Testis (tissue), 3 donors: ENCODE results near the gene UBA7. TPM values are rescaled to one million over a fixed set of nuclear protein-coding genes. Genes with fewer than 3 reads are reported as not detected.
A peak's percentile ranks its signal among the peaks of the same experiment; 100 is the strongest.
"Not testable (repeated sequence)": the region's sequence is repeated elsewhere in the genome, so short reads cannot be mapped to it uniquely, and the experiment has no call there.

ENCODE experiments used
- DNase-seq: peaks from one replicate; pipeline ENCODE4 v3.0.0-alpha.2; 2019
- H3K27ac ChIP-seq, 2 donors: fragments of 200-600 bp; sonication (generic); one replicate each; pipeline ENCODE4 v1.5.1; 2019
- H3K27me3 ChIP-seq: fragments of 200-600 bp; sonication (generic); one replicate; pipeline ENCODE4 v1.5.1; 2019
- H3K36me3 ChIP-seq: fragments of 200-600 bp; sonication (generic); one replicate; pipeline ENCODE4 v1.5.1; 2017; ENCODE audit warnings: low read depth; ENCODE audit errors: missing control alignments
- H3K4me1 ChIP-seq: fragments of 200-600 bp; sonication (generic); one replicate; pipeline ENCODE4 v1.5.1; 2019
- H3K4me3 ChIP-seq, 2 donors: fragments of 200-600 bp; sonication (generic); one replicate each; pipeline ENCODE4 v1.5.1; 2017 to 2019
- H3K9me3 ChIP-seq: fragments of 200-600 bp; sonication (generic); one replicate; pipeline ENCODE4 v1.5.1; 2017
- POLR2A ChIP-seq: fragments of 450-650 bp; IDR thresholded peaks from one replicate; pipeline ENCODE4 v1.6.1; 2017; ENCODE audit warnings: antibody characterized with exemption, mild to moderate bottlenecking, moderate library complexity
- WGBS, 2 donors: methylation state at CpG; one replicate each; pipeline ENCODE4 v1.1.5; 2018; 5-methylcytosine and 5-hydroxymethylcytosine counted together
- intact Hi-C: fragments of 100-400 bp; cut with DNase I; formaldehyde crosslinking; loops from one replicate; pipeline ENCODE4 v1.15.1; 2023; ENCODE audit warnings: low total_unique reads
- polyA plus RNA-seq: library from polyadenylated mRNA; stranded (reverse); fragments of 350-450 nt; fragmentation: Illumina TruSeq; extraction: RNeasy Lipid Tissue Mini Kit (QIAGEN cat#74804); gene quantifications from one replicate; pipeline ENCODE4 v1.2.3, GENCODE V29; 2014; ENCODE audit warnings: low read depth, low replicate concordance; ENCODE audit not compliant: insufficient read depth
- total RNA-seq, 2 donors: library from RNA; depleted of rRNA; stranded (reverse); fragments of >200 nt; gene quantifications; one replicate each; pipeline ENCODE4 v1.2.3, GENCODE V29; 2016
- TF ChIP-seq, protein P1 (sequence below), 3 experiments: fragments of 450-650 bp in 2 of 3; fragments of 200-600 bp in 1 of 3; sonication (generic) in 1 of 3; IDR thresholded peaks; one replicate each; pipeline ENCODE4 v1.5.1; 2016 to 2019; ENCODE audit warnings: antibody characterized with exemption in 3 of 3, mild to moderate bottlenecking in 2 of 3, moderate library complexity in 1 of 3

The UBA7 gene
- total and polyA plus RNA-seq, 3 donors from 2014 or later: 27.2 to 49.7 (median 34.0) TPM

DNA sequence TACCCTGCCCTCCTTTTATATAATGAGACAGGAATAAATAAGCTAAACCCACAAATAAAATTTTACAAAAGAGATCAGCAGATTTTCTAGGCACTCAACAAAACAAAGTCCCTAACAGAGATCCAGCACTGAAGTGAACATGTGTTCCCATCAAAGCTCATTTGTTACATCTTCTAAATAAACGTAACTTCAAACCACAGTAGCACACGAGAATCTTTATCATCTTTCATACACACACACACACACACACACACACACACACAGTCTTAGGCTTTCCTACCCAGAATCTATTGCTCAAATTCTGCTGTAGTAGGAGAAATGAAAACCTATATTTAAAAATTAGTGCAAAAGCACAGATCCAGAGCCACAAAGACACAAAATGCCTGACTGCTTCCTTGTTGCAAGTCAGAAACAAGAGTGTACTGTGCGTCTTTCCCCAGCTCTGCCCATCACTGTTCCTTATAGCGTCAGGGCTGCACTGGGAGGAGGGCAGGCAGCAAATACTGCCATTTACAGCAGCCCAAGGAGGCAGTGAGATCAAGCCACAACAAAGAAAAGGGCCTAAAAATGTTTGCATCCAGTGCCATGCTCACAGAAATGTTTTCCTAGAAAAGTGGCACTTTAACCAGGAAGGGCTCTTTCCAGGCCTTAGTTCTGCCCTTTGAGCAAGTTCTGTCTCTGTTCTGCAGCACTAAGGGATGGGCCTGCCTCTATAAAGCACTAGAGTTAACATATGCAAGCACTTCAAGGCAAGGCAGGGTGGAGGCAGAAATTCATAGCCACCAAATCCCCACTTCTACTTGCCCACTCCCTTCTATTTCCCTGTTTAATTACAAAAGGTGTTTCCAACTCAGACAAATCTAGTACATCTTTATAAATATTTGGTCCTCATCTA is 33.4 kb downstream of the UBA7 start:
- Histone ChIP-seq H3K4me3 (no peak overlapping the region), H3K36me3 (no peaks in the 10 kb centered on the region), H3K27ac (peak overlapping the region; percentile 24 to 50), H3K27me3 (no peaks in the 10 kb centered on the region), H3K9me3 (no peaks in the 10 kb centered on the region), H3K4me1 (peaks cover 33% of the 10 kb centered on the region)
- 44 to 61% methylated on average over 4 of the region's 4 CpGs for WGBS, 2 donors
- no peak for DNase-seq
- intact Hi-C loops: no loop called here
- TF ChIP-seq POLR2A: no peak
- TF ChIP-seq, protein P1, sequence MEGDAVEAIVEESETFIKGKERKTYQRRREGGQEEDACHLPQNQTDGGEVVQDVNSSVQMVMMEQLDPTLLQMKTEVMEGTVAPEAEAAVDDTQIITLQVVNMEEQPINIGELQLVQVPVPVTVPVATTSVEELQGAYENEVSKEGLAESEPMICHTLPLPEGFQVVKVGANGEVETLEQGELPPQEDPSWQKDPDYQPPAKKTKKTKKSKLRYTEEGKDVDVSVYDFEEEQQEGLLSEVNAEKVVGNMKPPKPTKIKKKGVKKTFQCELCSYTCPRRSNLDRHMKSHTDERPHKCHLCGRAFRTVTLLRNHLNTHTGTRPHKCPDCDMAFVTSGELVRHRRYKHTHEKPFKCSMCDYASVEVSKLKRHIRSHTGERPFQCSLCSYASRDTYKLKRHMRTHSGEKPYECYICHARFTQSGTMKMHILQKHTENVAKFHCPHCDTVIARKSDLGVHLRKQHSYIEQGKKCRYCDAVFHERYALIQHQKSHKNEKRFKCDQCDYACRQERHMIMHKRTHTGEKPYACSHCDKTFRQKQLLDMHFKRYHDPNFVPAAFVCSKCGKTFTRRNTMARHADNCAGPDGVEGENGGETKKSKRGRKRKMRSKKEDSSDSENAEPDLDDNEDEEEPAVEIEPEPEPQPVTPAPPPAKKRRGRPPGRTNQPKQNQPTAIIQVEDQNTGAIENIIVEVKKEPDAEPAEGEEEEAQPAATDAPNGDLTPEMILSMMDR (IDR thresholded peaks at IDR 0.05): no peak

DNA sequence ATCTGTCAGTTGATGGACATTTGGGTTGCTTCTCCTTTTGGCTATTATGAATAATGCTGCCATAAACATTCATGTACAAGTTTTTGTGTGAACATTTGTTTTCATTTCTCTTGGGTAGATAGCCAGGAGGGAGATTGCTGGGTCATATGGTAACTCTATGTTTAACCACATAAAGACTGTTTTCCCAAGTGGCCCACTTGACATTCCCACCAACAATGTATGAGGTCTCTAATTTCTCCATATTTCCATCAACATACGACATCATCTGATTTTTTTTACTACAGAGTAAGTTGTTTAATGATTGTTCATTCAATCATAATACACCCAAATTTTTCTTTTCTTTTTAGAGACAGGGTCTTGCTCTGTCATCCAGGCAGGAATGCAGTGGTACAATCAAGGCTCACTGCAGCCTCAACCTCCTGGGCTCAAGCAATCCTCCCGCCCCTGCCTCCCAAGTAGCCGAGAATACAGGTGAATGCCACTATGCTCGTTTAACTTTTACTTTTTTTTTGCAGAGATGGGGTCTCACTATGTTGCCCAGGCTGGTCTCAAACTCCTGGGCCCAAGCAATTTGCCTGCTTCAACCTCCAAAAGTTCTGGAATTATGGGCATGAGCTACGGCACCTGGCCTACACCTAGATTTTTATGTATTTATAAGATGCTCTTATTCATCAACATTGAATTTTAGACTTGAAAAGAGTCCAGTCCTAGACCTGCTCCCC is 34.2 kb downstream of the UBA7 start:
- Histone ChIP-seq H3K36me3 (no peaks in the 10 kb centered on the region), H3K4me1 (peaks cover 26% of the 10 kb centered on the region), H3K9me3 (no peaks in the 10 kb centered on the region), H3K27me3 (no peaks in the 10 kb centered on the region), H3K4me3 (no peak overlapping the region), H3K27ac (peak overlapping the region in 1 of 2 donors; percentile 50)
- intact Hi-C loops: no loop called here
- 81 to 88% methylated on average over 5 of the region's 5 CpGs for WGBS, 2 donors
- TF ChIP-seq POLR2A: no peak
- TF ChIP-seq, protein P1 (IDR thresholded peaks at IDR 0.05): no peak
- no peak for DNase-seq

DNA sequence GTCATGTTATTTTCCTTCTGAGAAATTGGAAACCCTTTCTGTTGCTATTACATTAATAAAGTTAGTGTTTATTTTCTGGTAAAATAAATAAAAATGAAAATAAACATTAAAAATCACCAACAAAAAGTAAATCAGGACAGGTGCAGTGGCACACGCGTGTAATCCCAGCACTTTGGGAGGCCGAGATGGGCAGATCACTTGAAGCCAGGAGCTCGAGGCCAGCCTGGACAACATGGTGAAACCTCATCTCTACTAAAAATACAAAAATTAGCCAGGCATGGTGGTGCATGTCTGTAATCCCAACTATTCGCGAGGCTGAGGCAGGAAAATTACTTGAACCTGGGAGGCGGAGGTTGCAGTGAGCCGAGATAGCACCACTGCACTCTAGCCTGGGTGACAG is 37.7 kb downstream of the UBA7 start:
- H3K4me1 ChIP-seq: peaks cover 12% of the 10 kb centered on the region
- H3K9me3 ChIP-seq, intact Hi-C loops, H3K27me3 ChIP-seq, DNase-seq, H3K4me3 ChIP-seq, H3K36me3 ChIP-seq: not testable (repeated sequence)
- H3K27ac ChIP-seq: peak overlapping the region; percentile 21 to 25
- WGBS, 2 donors: 58 to 80% methylated on average over 8 of the region's 8 CpGs

DNA sequence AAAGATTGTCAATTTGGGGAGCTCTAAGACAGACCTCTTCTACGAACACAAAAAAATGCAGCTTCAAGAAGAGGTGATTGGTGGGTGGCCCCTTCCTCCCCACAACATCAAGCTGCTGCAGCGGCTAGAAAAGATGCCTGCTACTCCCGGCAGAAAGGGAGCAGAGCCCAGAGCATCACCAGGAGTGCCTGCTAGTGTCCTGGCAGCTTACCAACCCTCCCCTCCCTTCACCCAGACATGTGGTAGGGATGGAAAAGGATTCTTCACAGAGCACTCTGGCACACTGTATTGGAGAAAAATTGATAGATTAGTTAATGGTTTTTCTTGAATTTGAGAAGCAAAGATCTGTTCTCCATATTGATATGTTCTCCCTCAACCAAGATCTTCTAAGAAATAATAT is 38.2 kb downstream of the UBA7 start:
- H3K4me3 ChIP-seq: no peak overlapping the region
- peaks cover 12% of the 10 kb centered on the region for H3K4me1 ChIP-seq
- intact Hi-C loops: no loop called here
- no peak for TF ChIP-seq POLR2A
- TF ChIP-seq, protein P1 (IDR thresholded peaks at IDR 0.05): no peak
- no peaks in the 10 kb centered on the region for H3K36me3 ChIP-seq
- no peaks in the 10 kb centered on the region for H3K27me3 ChIP-seq
- peak overlapping the region; percentile 21 to 55 for H3K27ac ChIP-seq
- WGBS, 2 donors: 25 to 37% methylated on average over 2 to 3 of the region's 3 CpGs
- peak; percentile 85 for DNase-seq
- H3K9me3 ChIP-seq: no peaks in the 10 kb centered on the region

DNA sequence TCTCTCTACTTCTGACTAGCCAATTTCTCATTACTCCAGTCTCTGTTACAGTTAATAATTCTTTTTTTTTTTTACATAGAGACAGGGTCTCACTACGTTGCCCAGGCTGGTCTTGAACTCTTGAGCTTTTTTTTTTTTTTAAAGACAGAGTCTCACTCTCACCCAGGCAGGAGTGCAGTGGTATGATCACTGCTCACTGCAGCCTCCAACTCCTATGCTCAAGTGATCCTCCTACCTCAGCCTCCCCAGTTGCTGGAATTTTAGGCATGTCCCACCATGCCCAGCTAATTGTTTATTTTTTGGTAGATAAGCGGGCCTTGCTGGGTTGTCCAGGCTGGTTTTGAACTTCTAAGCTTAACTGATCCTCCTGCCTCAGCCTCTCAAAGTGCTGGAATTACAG is 41.0 kb downstream of the UBA7 start:
- DNase-seq: no peak
- H3K9me3 ChIP-seq: no peaks in the 10 kb centered on the region
- H3K27me3 ChIP-seq: no peaks in the 10 kb centered on the region
- H3K27ac ChIP-seq: peak overlapping the region in 1 of 2 donors; percentile 51
- H3K36me3 ChIP-seq: no peaks in the 10 kb centered on the region
- intact Hi-C loops: no loop called here
- peaks cover 18% of the 10 kb centered on the region for H3K4me1 ChIP-seq
- TF ChIP-seq, protein P1 (IDR thresholded peaks at IDR 0.05): no peak
- TF ChIP-seq POLR2A: no peak
- no peak overlapping the region for H3K4me3 ChIP-seq
- WGBS, 2 donors: 91 to 97% methylated on average over 2 of the region's 2 CpGs
